ENCODE measurements around the gene ITGB4. TPM values are rescaled to one million over a fixed set of nuclear protein-coding genes. Genes with fewer than 3 reads are reported as not detected.

ITGB4 gene
- total RNA-seq, 1 donor from 2014 or later, result 0.54 TPM

- peaks cover 12% of the 10 kb centered on the region for H3K27me3 Mint-ChIP-seq (ENCODE audit: unreplicated experiment)
These were observed 46.6 kb downstream of the ITGB4 start for GRCh38 chr17:75767881-75768280.

GRCh38 chr17:75769536-75769935 is 48.3 kb downstream of the ITGB4 start:
- Mint-ChIP-seq H3K9me3 (ENCODE audit: unreplicated experiment) (no peaks in the 10 kb centered on the region), H3K4me3 (ENCODE audit: unreplicated experiment) (no peak overlapping the region), H3K27me3 (ENCODE audit: unreplicated experiment) (peaks cover 12% of the 10 kb centered on the region), H3K4me1 (ENCODE audit: unreplicated experiment) (peaks cover 11% of the 10 kb centered on the region), H3K36me3 (ENCODE audit: low read depth, unreplicated experiment) (no peaks in the 10 kb centered on the region), H3K27ac (ENCODE audit: unreplicated experiment) (no peak overlapping the region)
- no peak for TF ChIP-seq CTCF (IDR thresholded peaks at IDR 0.05; ENCODE audit: unreplicated experiment)
- no peak for DNase-seq (ENCODE audit: low spot score)

More at GRCh38 chr17:75767881-75768280, 46.6 kb downstream of the ITGB4 start:
- TF ChIP-seq CTCF (IDR thresholded peaks at IDR 0.05; ENCODE audit: unreplicated experiment), result no peak
- Mint-ChIP-seq H3K27ac (ENCODE audit: unreplicated experiment) (no peak overlapping the region), H3K4me3 (ENCODE audit: unreplicated experiment) (no peak overlapping the region), H3K9me3 (ENCODE audit: unreplicated experiment) (no peaks in the 10 kb centered on the region), H3K4me1 (ENCODE audit: unreplicated experiment) (peaks cover 11% of the 10 kb centered on the region), H3K36me3 (ENCODE audit: low read depth, unreplicated experiment) (no peaks in the 10 kb centered on the region)
- DNase-seq (ENCODE audit: low spot score), result no peak

- H3K36me3 Mint-ChIP-seq (ENCODE audit: low read depth, unreplicated experiment), result peaks cover 2% of the 10 kb centered on the region
- H3K27me3 Mint-ChIP-seq (ENCODE audit: unreplicated experiment), result peaks cover 12% of the 10 kb centered on the region
- H3K4me3 Mint-ChIP-seq (ENCODE audit: unreplicated experiment), result no peak overlapping the region
- no peaks in the 10 kb centered on the region for H3K9me3 Mint-ChIP-seq (ENCODE audit: unreplicated experiment)
- DNase-seq (ENCODE audit: low spot score), result no peak
- H3K4me1 Mint-ChIP-seq (ENCODE audit: unreplicated experiment), result peaks cover 12% of the 10 kb centered on the region
- no peak for TF ChIP-seq CTCF (IDR thresholded peaks at IDR 0.05; ENCODE audit: unreplicated experiment)
- H3K27ac Mint-ChIP-seq (ENCODE audit: unreplicated experiment), result peak overlapping the region; percentile 81
These were observed 50.3 kb downstream of the ITGB4 start for GRCh38 chr17:75771334-75772281.

- H3K36me3 Mint-ChIP-seq (ENCODE audit: low read depth, unreplicated experiment), result peaks cover 19% of the 10 kb centered on the region
- H3K9me3 Mint-ChIP-seq (ENCODE audit: unreplicated experiment), result no peaks in the 10 kb centered on the region
- no peak for DNase-seq (ENCODE audit: low spot score)
- peak overlapping the region; percentile 18 for H3K27ac Mint-ChIP-seq (ENCODE audit: unreplicated experiment)
- no peak for TF ChIP-seq CTCF (IDR thresholded peaks at IDR 0.05; ENCODE audit: unreplicated experiment)
- no peak overlapping the region for H3K4me3 Mint-ChIP-seq (ENCODE audit: unreplicated experiment)
- peaks cover 26% of the 10 kb centered on the region for H3K4me1 Mint-ChIP-seq (ENCODE audit: unreplicated experiment)
- H3K27me3 Mint-ChIP-seq (ENCODE audit: unreplicated experiment), result peaks cover 7% of the 10 kb centered on the region
These were observed 52.0 kb downstream of the ITGB4 start for GRCh38 chr17:75773121-75773807.

Measured in endothelial cell (in vitro differentiated cells).